ENCODE measurements around the gene USP3.

The USP3 gene

DNA sequence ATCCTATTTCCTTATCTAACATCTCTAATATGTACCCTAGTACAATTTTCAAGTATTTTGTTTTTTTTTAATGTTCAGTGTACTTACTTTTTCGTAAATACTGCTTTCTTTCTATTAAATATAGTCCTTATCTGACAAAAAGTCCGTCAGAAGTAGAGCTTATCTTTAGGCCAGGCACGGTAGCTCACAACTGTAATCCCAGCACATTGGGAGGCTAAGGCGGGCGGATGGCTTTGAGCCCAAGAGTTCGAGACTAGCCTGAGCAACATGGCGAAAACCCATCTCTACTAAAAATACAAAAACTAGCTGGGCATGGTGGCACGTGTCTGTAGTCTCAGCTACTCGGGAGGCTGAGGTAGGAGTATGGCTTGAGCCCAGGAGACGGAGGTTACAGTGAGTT lies 41.1 kb downstream of the USP3 start:
- DNase-seq = no peak

DNA sequence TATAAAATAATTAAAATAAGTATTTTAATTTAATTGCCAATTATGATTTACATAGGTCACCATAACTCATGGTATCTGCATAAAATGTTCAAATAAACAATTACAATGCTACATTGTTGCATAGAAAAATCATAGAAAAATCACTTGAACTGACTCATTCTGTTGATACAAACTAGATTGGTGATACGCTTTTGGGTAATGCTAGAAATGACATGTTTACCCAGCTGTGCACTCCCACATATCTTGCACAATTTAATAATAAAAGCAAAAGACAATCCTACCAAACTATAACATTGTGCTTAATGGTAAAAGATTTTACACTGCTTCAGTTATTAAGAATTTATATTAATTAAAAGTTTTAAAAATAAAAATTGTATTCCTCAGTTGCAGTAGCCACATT lies 47.0 kb downstream of the USP3 start:
- DNase-seq = no peak

DNA sequence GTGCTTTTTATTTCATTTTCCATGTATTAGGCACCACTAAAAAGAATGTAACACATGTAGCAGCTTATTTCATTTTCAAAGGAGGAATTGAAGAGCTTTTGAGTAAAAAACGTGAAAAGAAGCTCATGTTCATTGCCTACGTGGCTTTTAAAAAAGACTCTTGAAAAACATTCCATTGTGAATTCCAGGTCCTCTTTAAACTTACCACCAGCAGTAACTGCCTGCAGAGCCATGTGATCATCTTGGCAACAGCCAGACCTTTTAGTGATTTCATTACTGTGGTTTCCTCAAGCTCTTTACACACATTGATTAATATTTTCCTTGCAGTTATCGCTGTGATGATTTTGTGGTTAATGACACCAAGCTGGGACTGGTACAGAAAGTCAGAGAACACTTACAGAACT lies 49.0 kb downstream of the USP3 start:
- peak; percentile 20 for DNase-seq

DNA sequence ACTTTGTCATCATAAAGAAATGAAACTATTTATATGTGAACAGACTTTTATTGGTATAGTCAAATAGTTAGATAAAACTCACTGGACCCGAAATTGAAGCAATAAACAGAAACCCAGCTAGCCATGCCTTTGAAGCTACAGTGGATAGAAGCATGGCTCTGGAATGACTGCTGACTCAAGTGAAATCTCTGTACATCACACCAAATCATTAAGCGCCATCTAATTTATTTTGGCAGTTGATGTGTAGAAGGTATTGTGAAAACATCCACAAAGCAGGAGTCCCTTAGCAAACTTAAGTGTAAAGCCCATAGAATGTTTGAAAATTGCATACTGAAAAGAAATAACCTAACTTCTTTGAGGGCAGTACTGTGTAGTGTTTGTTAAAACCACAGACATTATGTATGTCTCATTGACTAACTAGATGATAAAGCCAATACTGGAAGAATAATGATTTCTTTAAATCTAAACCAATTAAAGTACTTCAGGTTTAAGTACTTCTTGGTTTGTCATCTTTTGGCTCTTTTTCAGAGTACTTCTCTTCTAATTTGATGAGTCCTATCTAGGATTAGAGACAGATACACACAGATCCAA lies 50.0 kb downstream of the USP3 start:
- DNase-seq = no peak

DNA sequence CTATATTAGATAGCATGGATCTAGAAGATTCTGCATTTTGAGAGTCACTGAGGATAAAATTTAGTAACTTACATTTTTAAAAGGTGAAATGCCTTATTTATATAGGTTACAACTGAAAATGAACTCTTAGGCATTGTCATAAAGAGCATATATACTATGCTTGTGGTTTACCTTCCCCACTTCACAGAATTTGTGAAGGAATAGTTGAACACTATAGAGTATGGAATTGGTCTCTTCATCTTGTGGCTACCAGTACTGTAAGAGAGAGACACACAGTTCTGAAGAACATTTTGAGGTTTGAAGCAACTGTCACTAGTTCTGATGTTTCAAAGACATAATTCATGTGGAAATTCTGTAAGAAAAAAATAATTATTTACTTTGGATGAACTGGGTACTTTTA lies 51.1 kb downstream of the USP3 start:
- no peak for DNase-seq

DNA sequence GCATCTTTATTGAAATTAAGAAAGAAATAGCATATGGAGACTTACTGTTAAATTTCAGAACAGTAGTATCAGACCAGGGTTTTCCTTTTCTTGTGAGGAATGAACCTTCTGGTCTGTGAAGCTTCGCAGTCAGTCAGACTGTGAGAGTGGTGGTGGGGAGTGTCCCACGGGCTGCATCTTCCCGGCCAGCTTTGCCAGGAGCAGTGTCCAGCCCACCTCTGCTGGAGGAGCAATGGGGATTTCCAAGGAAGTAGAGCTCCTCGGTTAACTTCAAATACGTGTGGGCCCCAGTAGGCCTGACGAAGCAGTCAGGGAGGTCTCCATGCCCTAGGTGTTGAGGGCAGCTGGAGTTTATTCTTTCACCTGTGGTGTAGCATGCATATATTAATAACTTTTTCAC lies 51.9 kb downstream of the USP3 start:
- DNase-seq = no peak

DNA sequence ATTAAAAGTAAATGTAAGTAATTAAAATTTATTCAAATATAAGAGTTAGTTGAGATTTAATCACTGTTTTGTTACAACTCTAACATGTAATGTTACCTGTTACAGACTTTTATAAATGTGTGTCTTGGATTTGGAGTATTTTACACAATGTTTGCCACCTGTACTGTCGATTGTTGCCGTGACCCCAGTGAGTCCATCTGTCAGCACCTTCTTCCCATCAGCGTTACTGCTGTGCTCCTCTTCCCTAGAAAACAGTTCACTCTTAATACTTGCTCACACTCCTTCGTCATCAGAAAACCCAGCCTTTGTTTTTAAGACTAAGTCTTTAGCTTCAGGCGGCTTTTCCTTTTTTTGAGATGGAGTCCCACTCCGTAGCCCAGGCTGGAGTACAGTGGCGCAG lies 52.3 kb downstream of the USP3 start:
- DNase-seq = no peak

DNA sequence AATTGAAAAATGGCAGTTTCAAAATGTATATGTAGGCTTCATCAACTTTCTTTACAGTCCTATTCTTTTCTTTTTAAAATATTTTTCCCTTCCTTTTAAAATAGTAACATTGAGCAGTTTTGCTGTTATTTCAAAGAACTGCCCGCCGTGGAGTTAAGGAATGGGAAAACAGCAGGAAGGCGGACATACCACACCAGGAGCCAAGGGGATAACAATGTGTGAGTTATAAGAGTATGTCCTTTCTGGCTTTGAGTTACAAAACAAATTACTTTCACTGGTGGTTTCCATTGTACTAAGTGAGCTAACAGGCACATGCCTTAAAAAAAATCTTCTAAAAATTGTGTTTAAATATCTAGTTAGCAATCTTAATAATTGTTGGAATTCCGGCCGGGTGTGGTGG lies 55.4 kb downstream of the USP3 start:
- DNase-seq = no peak

DNA sequence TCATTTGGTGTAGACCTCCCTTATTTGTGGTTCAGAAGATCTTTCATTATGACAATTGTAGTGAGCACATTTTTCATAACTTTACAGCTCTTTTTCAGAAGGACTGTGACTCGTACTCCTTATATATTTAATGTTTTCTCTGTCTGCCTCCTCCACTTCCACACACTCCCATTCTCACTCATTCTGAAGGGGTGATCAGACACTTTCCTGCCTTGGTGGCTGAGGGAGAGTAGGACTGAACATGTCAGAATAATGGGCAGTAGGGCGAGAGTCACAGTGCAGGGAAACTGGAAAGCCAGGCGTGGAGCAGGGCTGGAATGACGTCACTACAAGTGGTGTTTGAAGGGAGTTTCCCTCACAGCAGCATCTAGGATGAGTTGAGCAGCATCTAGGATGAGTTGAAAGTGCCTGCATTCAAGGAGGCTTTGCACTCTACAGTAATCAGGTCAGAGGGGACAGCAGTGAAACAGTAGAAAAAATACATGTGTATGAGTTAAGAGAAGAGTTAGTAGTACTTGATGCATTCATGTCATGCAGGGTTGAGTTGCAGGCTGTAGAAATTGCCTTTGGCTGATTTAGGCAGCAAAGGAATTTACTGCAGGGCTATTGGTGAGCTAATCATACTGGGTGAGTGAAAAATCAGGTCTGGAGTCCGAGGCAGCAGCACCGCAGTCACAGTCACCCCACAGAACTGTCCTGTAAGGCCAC lies 56.5 kb downstream of the USP3 start:
- no peak for DNase-seq

DNA sequence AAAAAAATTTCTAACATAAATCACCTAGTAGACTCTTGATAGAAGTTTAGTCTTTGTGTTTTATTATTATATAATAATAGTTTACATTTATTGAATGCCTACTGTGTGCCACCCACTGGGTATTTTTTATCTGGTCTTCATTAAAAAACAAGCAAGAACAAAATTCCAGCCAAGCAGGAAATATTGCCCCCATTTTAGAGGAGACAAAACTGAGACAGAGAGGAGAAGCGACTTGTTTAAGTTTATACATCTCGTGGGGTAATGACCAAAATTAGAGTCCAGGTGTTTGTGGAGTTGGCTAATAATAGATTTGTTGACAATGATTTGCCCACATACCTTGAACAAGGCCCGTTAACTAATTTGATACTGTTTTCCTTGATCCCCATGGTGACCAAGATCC lies 59.7 kb downstream of the USP3 start:
- no peak for DNase-seq

DNA sequence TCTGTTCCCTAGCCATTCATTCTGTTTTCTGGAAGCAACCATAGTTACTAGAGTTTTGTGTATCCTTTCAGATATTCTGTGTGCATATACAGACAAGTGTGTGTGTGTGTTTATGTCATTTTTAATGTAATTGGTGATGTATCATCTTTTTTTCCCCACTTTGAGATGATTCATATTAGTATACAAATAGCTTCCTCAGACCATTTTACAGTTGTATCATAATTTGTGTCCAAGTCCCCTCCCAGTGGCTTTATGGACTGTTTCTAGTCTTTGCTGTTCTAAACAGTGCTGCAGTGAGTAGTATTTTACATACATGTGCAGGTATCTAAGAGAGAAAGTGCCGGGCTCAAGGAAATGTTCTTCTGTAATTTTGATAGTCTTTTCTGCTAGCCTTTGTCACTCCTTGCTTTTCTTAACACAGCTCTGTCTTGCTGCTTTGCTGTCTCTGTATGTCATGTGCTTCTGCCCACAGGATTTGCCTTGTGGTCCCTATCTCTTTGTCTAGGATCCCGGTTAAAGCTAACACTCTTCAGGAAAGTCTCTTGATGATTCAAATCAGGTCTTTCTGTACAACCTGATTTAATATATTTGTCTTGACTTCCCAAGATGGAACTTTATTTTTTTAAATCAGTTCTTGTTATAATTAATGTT lies 61.3 kb downstream of the USP3 start:
- no peak for DNase-seq

DNA sequence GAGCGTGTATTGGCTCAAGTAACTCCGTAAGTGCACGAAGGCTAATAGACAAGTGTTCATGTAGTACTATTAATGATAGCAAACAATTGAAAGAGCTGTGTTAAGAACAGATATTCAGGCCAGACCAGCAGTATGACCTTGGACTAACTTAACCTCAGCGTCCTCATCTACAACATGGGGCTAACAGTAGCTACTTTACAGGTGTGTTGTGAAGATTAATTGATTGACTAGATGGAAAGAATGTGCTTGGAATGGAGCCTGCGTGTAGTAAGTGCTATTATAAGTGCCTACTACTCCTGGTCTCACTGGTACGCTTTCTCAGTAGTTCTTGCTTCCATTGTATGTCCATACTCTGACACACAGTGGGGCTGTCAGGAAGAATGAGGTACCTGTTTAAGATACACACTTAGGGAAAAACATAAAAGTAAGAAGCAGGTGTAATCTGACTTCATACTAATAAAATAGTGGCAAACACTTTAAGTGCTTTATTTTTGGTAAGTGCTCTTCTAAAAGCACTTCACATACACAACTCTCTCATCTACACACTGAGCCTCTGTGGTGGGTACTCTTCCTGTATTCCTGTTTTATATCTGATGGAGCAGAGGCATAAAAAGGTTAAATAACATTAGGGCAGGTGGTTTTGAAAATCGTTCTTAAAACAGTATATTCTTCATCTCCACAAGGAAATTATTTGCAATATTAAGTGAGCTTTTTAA lies 68.5 kb downstream of the USP3 start:
- DNase-seq = no peak

DNA sequence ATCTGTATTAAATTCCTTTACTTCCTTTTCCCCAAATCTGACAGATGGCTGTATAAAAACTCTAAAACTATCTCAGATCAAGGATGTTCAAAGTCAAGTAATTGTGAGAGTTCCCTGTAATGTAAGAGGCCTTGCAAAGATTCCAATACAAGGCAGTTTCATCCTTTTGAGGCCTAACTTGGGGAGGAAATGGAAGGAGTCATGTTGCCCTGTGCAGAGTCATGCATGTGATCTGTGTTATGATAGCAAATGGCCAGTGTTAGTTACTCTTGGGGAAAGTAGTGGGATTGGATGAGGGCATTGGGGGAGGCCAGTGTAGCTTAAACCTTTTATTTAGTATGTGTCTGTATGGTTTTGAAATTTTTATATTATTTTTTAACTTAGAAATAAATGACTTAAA lies 69.1 kb downstream of the USP3 start:
- DNase-seq = no peak

DNA sequence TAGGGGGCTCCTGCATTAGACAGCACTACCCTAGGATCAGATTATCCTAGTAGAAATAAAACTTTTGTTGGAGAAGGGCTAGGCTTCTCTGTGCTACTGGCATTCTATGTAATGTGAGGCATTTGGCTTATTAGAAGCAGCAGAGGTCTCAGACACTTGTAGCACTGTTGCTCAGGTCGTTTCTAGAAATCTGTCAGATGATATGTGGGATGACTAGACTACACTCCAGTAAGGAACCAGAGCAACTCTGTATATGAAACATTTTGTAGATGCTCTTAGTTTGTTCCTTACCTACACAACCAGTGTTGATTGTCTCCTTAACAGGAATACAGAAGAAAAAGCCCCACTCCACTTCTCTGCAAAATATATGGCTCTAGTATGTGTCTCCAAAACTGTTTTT lies 70.9 kb downstream of the USP3 start:
- DNase-seq = no peak

DNA sequence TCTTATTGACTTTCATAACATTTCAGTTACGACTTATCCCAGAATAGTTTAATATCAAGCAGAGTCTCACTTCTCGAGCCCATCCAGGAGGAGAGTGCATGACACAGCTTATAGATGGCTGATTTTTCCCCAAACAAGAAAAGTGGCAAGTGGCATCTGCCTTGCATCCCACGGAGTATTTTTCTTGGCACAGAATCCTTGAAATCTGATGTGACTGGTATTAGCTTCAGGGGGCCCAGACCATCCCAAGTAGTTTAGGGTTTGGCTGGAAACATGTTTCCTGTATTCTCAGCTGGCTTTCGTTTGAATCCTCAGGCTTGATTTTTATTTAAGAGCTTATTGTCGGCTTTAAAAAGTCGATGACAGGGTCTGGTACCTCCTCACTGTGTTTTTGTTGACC lies 72.0 kb downstream of the USP3 start:
- no peak for DNase-seq

DNA sequence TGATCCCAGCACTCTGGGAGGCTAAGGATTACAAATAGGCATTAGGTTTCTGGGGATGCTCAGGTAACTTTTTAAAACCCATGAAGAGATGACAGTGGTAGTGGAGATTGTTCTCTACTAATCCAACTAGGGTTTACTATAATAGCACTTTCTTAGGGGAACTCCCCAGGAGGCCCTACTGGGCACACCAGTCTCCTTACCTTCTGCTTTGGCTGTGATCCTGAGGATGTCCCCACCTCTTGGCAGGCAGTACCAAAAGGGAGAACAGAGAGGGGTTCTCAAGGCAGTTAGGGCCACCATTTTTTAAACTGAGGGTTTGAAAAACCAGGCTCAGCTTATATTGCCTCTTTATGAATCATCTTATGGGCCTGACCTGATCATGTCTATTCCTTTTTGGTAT lies 77.8 kb downstream of the USP3 start:
- no peak for DNase-seq

DNA sequence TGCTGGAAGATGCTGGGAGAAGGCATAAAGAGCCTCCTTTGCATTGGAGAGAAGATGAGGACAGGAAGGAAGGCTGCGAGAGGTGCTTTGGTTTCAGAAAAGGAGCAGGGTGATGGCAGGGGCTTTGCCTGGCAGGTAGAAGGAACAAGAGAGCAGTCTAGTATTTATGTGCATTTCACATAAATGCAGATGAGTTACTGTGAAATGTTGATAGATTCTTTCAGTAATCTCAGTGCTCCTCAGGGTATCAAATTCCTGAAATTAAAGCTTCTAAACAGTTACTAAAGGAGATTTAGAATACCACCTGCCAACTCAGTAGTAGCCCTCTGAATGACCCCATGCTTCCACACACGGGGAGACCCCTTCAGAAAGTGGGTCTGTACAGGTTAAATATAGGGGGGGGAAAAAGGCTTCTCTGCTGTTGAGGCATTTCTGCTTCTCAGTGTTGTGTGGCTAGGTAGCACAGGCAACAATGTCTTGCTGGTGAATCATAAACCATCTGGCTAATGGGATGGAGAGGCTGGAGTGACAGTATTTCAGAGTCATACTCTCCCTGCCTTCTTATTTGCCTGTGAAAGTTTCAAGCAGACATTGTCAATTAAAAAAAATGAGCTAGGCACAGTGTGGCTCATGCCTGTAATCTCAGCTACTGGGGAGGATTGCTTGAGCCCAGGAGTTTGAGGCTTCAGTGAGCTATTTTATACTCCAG lies 78.5 kb downstream of the USP3 start:
- no peak for DNase-seq

DNA sequence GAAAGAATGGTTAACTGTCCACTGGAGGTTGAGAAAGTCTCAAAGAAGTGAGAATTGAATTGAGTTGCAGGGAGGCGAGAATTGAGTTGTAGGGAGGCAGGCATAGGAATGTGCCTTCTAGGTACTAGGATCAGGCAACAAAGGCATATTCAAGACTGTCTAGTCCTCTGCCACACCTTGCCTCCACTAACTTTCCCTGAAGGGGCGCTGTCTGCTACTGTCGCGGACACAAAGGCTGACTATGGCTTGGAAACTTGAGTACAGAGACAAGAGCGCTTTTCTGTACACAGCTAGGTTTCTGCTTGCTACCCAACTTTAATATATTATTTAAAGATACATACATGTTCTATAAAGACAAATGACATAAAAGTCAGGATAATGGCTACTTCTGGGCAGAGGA lies 82.4 kb downstream of the USP3 start:
- no peak for DNase-seq

DNA sequence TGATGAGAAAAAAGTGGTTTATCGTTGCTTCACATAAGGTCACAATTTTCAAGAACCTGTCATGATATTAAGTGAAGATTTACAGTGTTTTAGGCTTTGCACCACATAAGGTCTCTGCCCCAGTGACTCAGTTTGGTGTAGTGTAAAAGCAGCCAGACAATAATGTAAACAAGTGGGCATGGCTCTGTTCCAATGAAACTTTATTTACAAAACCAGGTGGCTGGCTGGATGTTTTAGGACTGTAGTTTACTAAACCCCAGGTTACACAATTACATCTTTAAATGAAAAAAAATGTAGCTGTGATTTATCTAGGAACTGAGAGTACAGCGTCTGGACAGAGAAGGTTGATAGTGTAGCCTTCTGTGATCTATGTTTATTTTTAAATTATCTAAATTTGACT lies 83.1 kb downstream of the USP3 start:
- no peak for DNase-seq

DNA sequence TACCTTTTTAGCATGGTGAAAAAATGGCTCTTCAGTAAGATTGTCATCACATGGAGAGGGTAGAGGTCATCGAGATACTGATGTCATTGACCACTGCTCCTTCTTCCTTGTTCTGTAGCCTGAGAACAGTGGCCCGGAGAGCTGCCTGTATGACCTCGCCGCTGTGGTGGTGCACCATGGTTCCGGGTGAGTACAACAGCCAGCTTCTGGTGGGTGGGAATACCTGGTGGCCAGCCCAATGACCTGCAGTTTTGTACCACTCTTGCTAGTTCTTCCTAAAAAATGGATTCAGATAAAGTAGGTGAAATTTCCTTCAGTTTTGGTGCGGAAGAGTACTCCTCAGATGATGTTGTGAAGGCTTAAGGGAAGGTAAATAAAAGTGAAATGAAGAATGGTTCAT lies 84.4 kb downstream of the USP3 start:
- DNase-seq = no peak

DNA sequence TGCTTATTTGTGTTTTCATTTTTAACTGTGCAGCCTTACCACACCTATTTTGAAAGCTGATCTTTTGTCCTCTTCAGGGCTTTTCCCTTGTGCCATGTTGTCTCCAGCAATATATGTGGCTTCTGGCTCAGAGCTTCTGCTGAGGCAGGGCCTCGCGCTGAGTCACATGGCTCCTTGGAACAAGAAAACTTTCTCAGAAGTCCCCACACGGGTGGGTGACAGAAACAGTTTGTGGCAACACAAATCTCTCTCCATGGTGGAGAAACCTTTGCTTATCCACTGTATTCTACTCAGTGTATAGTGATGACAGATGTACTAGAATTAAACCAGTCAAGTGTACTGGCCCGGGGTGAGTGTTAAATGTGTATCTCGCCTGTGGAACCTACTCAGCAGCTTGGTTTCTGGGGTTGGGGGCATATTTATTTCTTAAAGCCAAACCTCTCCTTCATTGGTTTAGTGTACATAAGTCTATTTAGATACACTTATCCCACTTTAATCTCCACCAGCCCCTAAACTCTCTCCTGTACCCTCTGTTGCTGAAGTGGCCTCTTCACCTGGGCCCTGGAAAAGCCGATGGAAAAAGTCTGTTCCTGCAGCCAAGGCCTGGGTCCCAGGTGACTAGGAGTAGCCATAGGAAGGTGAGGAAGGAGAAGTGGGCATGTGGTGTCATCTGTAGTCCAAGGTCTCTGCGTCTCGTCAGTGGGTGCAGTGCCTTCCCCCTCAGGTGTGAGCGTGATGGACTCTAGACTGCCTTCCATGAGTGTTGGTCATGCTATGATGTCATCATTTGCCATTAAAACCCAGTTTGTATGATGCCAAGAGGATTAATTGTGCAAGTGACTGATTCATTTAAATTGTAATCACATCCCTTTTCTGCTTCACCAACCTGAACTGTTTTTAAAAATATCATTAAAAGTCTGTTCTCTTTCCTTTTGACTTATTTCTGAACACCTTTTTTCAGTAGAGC lies 89.6 kb downstream of the USP3 start:
- no peak for DNase-seq

DNA sequence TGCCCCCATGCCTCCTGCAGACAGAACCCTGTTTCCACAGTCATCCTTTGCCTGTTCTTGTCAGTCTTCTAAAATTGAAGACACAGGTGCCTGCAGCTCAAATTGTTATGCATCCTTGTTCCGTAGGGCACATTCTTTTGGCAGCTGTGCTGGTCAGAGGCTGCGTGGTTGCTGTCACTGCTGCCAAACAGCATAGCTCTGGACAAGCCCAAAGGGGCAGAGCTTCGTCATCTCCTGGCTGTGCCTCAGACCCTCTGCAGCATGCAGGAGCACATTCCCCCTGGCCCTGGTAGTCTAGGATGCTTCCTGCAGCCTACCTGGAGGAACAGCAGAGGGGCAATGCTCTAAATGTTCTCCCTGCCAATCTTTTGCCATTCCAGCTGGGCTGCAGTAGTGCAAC lies 90.7 kb downstream of the USP3 start:
- DNase-seq = no peak
